ES-I3 (cell line): ENCODE results near the gene CLCNKB.

Experiments
- H3K36me3 ChIP-seq: 2 replicates; pipeline ENCODE4 v1.6.1; 2013; ENCODE audit warnings: mild to moderate bottlenecking, low read length, control low read depth, moderate library complexity; ENCODE audit not compliant: insufficient read depth
- H3K4me1 ChIP-seq: 2 replicates; pipeline ENCODE4 v1.6.1; 2013; ENCODE audit warnings: mild to moderate bottlenecking, control low read depth, low read length; ENCODE audit not compliant: insufficient read depth
- H3K9ac ChIP-seq: 2 replicates; pipeline ENCODE4 v1.6.1; 2013; ENCODE audit warnings: low read depth, mild to moderate bottlenecking, low read length, moderate library complexity
- H3K9me3 ChIP-seq: 2 replicates; pipeline ENCODE4 v1.6.1; 2013; ENCODE audit warnings: mild to moderate bottlenecking, low read length, moderate library complexity; ENCODE audit not compliant: control insufficient read depth, insufficient read depth

Gene CLCNKB

GRCh38 chr1:16077406-16078245 lies 34.0 kb downstream of the CLCNKB start:
- H3K9ac ChIP-seq, result no peak overlapping the region
- H3K36me3 ChIP-seq, result no peaks in the 10 kb centered on the region
- no peaks in the 10 kb centered on the region for H3K9me3 ChIP-seq
- H3K4me1 ChIP-seq, result peaks cover 5% of the 10 kb centered on the region; the same call in 1 of the 2 replicates

- Histone ChIP-seq H3K9ac (no peak overlapping the region), H3K36me3 (no peaks in the 10 kb centered on the region), H3K9me3 (no peaks in the 10 kb centered on the region), H3K4me1 (peaks cover 5% of the 10 kb centered on the region; the same call in 1 of the 2 replicates)
These were observed 35.5 kb downstream of the CLCNKB start for GRCh38 chr1:16078925-16079656.

GRCh38 chr1:16080422-16081150 lies 37.0 kb downstream of the CLCNKB start:
- peaks cover 5% of the 10 kb centered on the region; the same call in 1 of the 2 replicates for H3K4me1 ChIP-seq
- H3K9me3 ChIP-seq, result no peaks in the 10 kb centered on the region
- H3K9ac ChIP-seq, result no peak overlapping the region
- no peaks in the 10 kb centered on the region for H3K36me3 ChIP-seq

- no peaks in the 10 kb centered on the region for H3K9me3 ChIP-seq
- H3K36me3 ChIP-seq, result no peaks in the 10 kb centered on the region
- H3K9ac ChIP-seq, result no peak overlapping the region
- peaks cover 5% of the 10 kb centered on the region; the same call in 1 of the 2 replicates for H3K4me1 ChIP-seq
These were observed 38.1 kb downstream of the CLCNKB start for GRCh38 chr1:16081636-16082035.

GRCh38 chr1:16082283-16083038 lies 38.9 kb downstream of the CLCNKB start:
- Histone ChIP-seq H3K4me1 (peaks cover 5% of the 10 kb centered on the region; the same call in 1 of the 2 replicates), H3K9me3 (no peaks in the 10 kb centered on the region), H3K36me3 (no peaks in the 10 kb centered on the region), H3K9ac (no peak overlapping the region)

GRCh38 chr1:16083486-16083885 lies 39.9 kb downstream of the CLCNKB start:
- H3K9me3 ChIP-seq, result no peaks in the 10 kb centered on the region
- no peaks in the 10 kb centered on the region for H3K36me3 ChIP-seq
- H3K9ac ChIP-seq, result no peak overlapping the region
- H3K4me1 ChIP-seq, result peaks cover 12% of the 10 kb centered on the region; the same call in 1 of the 2 replicates

GRCh38 chr1:16085522-16085921 lies 41.9 kb downstream of the CLCNKB start:
- no peaks in the 10 kb centered on the region for H3K9me3 ChIP-seq
- H3K4me1 ChIP-seq, result peaks cover 11% of the 10 kb centered on the region; the same call in 1 of the 2 replicates
- H3K9ac ChIP-seq, result no peak overlapping the region
- no peaks in the 10 kb centered on the region for H3K36me3 ChIP-seq

GRCh38 chr1:16087733-16088132 lies 44.2 kb downstream of the CLCNKB start:
- Histone ChIP-seq H3K9me3 (no peaks in the 10 kb centered on the region), H3K9ac (no peak overlapping the region), H3K4me1 (peaks cover 11% of the 10 kb centered on the region; the same call in 1 of the 2 replicates), H3K36me3 (no peaks in the 10 kb centered on the region)

- Histone ChIP-seq H3K36me3 (no peaks in the 10 kb centered on the region), H3K9ac (no peak overlapping the region), H3K4me1 (peaks cover 11% of the 10 kb centered on the region; the same call in 1 of the 2 replicates), H3K9me3 (no peaks in the 10 kb centered on the region)
These were observed 44.8 kb downstream of the CLCNKB start for GRCh38 chr1:16088351-16088911.

- no peaks in the 10 kb centered on the region for H3K36me3 ChIP-seq
- H3K9me3 ChIP-seq, result no peaks in the 10 kb centered on the region
- no peak overlapping the region for H3K9ac ChIP-seq
- H3K4me1 ChIP-seq, result peaks cover 15% of the 10 kb centered on the region; the same call in 1 of the 2 replicates
These were observed 45.4 kb downstream of the CLCNKB start for GRCh38 chr1:16088996-16089395.

GRCh38 chr1:16090076-16090826 lies 46.7 kb downstream of the CLCNKB start:
- H3K9me3 ChIP-seq, result no peaks in the 10 kb centered on the region
- peaks cover 16% of the 10 kb centered on the region; the same call in 1 of the 2 replicates for H3K4me1 ChIP-seq
- H3K36me3 ChIP-seq, result no peaks in the 10 kb centered on the region
- no peak overlapping the region for H3K9ac ChIP-seq

GRCh38 chr1:16091296-16091695 lies 47.7 kb downstream of the CLCNKB start:
- Histone ChIP-seq H3K4me1 (peaks cover 16% of the 10 kb centered on the region; the same call in 1 of the 2 replicates), H3K36me3 (no peaks in the 10 kb centered on the region), H3K9me3 (no peaks in the 10 kb centered on the region), H3K9ac (no peak overlapping the region)
